Urinary bladder (tissue), 4 donors: Measurements from ENCODE around the gene ANAPC1. TPM values are rescaled to one million over a fixed set of nuclear protein-coding genes. Genes with fewer than 3 reads are reported as not detected.
"Not testable (repeated sequence)": the region's sequence is repeated elsewhere in the genome, so short reads cannot be mapped to it uniquely, and the experiment has no call there.

Source experiments
- DNase-seq: peaks from one replicate; pipeline ENCODE4 v3.0.0-alpha.2; 2015; ENCODE audit errors: extremely low spot score
- H3K27ac ChIP-seq: one replicate; pipeline ENCODE4 v1.5.1; 2013; ENCODE audit warnings: low read depth, mild to moderate bottlenecking, moderate library complexity
- H3K36me3 ChIP-seq: one replicate; pipeline ENCODE4 v1.6.1; 2013; ENCODE audit warnings: mild to moderate bottlenecking, moderate library complexity; ENCODE audit not compliant: insufficient read depth
- H3K4me1 ChIP-seq: one replicate; pipeline ENCODE4 v1.6.1; 2013; ENCODE audit warnings: mild to moderate bottlenecking, moderate library complexity; ENCODE audit not compliant: insufficient read depth
- H3K4me3 ChIP-seq: one replicate; pipeline ENCODE4 v1.5.1; 2013; ENCODE audit warnings: low read depth, low read length
- WGBS: extraction: QIAGEN DNeasy Blood & Tissue Kit; methylation state at CpG from one replicate; pipeline ENCODE4 v1.1.7; 2013; 5-methylcytosine and 5-hydroxymethylcytosine counted together
- polyA plus RNA-seq: library from polyadenylated mRNA; stranded (reverse); fragments of 200-250 nt; gene quantifications from one replicate; pipeline ENCODE4 v1.2.3, GENCODE V29; 2013
- total RNA-seq: library from RNA; depleted of rRNA; stranded (reverse); fragments of >200 nt; gene quantifications from one replicate; pipeline ENCODE4 v1.2.3, GENCODE V29; 2014
- donor health status: healthy with polysubstance abuse.
- donor health status: healthy.

ANAPC1 gene
- total and polyA plus RNA-seq, 2 donors, result 12.4 to 71.1 TPM

DNA sequence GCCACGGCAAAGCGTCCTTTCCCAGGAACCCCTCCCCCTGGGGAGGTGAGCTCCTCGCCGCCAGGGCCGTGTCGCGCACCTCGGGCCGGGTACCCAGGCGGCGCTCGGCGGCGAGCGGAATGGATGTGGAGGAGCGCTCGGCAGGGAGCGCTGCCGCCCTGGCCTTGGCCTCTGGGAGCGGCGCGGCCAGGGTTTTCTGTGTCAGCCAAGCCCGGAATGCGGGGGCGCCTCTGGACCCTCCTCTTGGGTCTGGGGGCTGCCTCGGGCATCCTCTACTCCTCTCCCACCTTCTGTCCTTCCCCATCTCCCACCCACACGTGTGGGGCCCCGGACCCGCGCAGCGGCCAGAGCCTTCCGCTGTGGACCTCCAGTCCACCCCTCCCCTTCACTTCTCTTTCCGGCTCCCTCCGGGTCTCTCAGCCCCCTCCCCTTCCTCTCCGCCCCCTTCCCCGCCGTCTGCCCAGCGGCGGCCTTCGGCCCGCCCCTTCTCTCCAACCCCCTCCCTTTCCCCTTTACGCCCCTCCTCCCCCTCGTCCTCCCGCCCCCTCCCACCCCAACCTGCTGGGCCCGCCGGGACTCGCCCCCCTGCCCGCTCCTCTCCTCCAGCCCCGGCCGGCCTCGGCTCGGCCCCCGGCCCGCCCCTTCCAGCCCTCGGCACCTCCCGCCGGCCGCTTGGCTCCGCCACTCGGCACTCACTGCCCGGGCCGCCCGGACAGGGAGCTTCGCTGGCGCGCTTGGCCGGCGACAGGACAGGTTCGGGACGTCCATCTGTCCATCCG lies 14.1 kb upstream of the ANAPC1 start, which contains the start of gene MERTK:
Gene MERTK (plus strand): TSS at position 684 of the 779 bp plus-strand sequence. CDS start 129 bp downstream, outside the sequence.
- H3K36me3 ChIP-seq, result no peaks in the 10 kb centered on the region
- peak within 1 kb of the TSS; percentile 80 for H3K27ac ChIP-seq
- peak; percentile 87 for DNase-seq
- H3K4me1 ChIP-seq, result no peaks in the 10 kb centered on the region
- under 1% methylated on average over 70 of the region's 71 CpGs for WGBS
- H3K4me3 ChIP-seq, result peak within 1 kb of the TSS; percentile 83

- Histone ChIP-seq H3K4me1 (no peaks in the 10 kb centered on the region), H3K27ac (no peak overlapping the region), H3K4me3 (peak overlapping the region; percentile 83), H3K36me3 (no peaks in the 10 kb centered on the region)
- DNase-seq, result no peak
- WGBS, result 4% methylated on average over 7 of the region's 7 CpGs
Observed at GRCh38 chr2:111897630-111897923, 13.6 kb upstream of the ANAPC1 start.

GRCh38 chr2:111896576-111896975 lies 12.6 kb upstream of the ANAPC1 start:
- H3K27ac ChIP-seq, result no peak overlapping the region
- no peaks in the 10 kb centered on the region for H3K4me1 ChIP-seq
- no peak for DNase-seq
- no peaks in the 10 kb centered on the region for H3K36me3 ChIP-seq
- WGBS, result 81% methylated on average over 6 of the region's 6 CpGs
- H3K4me3 ChIP-seq, result no peak overlapping the region

- Histone ChIP-seq H3K4me1 (no peaks in the 10 kb centered on the region), H3K36me3 (no peaks in the 10 kb centered on the region), H3K27ac (no peak overlapping the region), H3K4me3 (no peak overlapping the region)
- DNase-seq, result no peak
- 59% methylated on average over 3 of the region's 3 CpGs for WGBS
Observed at GRCh38 chr2:111896024-111896423, 12.0 kb upstream of the ANAPC1 start.

GRCh38 chr2:111884592-111884964 lies 585 bp upstream of the ANAPC1 start:
- WGBS, result 21% methylated on average over 11 of the region's 11 CpGs
- no peaks in the 10 kb centered on the region for H3K36me3 ChIP-seq
- peak overlapping the region; percentile 88 for H3K4me3 ChIP-seq
- no peaks in the 10 kb centered on the region for H3K4me1 ChIP-seq
- H3K27ac ChIP-seq, result no peak overlapping the region
- DNase-seq, result no peak

DNA sequence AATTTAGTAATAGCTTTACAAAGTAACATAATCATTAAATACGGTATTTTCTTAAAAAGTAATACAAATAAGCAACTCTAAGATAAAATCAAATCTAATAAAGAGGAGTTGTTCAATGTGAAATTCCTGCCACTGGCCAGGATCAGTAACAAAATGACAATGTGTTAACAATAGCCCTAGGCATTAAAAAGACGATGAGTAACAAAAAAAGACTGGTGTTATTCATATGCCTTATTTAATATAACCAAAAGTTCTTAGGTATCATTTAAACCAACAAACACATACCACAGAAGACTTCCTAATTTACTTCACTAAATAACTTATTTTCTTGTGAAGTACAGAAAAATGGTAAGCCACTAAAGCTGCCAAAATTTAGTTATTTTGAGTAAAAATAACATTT lies 11.2 kb downstream of the ANAPC1 start:
- H3K4me3 ChIP-seq, DNase-seq, H3K36me3 ChIP-seq, H3K4me1 ChIP-seq, H3K27ac ChIP-seq: not testable (repeated sequence)
- 83% methylated on average over 2 of the region's 2 CpGs for WGBS

DNA sequence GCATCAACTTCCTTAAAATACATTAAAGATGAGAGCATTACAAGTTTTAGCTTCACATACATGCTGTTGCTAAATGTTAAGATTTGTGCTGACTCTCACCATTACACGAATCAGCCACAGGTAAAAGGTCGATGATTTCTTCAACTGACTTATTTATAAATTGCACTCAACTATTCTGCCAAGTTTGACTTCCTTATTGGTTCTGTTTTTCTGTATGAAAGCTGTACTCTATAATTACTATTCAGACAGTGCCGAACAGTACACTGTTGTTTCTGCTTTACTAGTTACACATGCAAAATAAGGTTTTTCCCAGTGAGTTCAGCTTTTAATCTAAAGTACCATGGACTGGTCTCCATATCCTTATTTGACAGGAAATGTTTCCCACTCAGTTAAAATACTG lies 18.9 kb downstream of the ANAPC1 start:
- not testable (repeated sequence) for H3K36me3 ChIP-seq, H3K4me3 ChIP-seq, H3K27ac ChIP-seq, DNase-seq, H3K4me1 ChIP-seq
- 64% methylated on average over 2 of the region's 3 CpGs for WGBS

DNA sequence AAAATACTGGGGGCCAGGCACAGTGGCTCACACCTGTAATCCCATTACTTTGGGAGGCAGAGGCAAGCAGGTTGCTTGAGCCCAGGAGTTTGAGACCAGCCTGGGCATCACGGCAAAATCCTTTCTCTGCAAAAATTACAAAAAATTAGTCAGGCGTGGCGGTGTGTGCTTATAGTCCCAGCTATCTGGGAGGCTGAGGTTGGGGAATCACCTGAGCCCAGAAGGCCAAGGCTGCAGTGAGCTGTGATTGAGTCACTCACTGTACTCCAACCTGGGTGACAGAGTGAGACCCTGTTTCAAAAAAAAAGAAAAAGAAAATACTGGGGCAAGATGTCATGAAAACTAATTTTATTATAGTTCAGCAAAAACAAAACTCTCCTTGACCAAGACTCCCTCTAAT lies 24.0 kb downstream of the ANAPC1 start:
- H3K36me3 ChIP-seq, DNase-seq: not testable (repeated sequence)

GRCh38 chr2:111852544-111852943 lies 31.4 kb downstream of the ANAPC1 start:
- 78% methylated on average over 3 of the region's 3 CpGs for WGBS
- not testable (repeated sequence) for DNase-seq, H3K27ac ChIP-seq, H3K36me3 ChIP-seq, H3K4me1 ChIP-seq, H3K4me3 ChIP-seq

More for the DNA sequence above, 24.0 kb downstream of the ANAPC1 start:
- H3K27ac ChIP-seq, H3K4me3 ChIP-seq, H3K4me1 ChIP-seq: not testable (repeated sequence)
- WGBS, result 64% methylated on average over 3 of the region's 3 CpGs

DNA sequence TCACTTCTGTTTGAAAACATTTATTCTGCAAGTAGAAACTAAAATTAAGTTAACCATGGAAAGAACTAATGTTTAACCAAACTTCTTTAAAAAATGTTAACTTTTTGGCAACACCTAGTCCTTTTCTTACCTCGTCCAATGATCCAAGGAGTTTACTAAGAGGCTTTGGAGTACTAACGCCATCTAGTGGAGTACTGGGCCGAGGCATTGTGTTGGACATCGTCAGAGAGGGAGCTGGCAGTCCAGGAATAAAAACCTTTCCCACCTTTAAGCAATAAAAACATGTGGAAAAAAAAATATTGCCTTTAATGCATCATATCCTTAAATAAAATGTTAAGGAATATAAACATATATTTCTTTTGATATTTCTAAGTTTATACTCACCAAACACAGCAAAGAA lies 33.3 kb downstream of the ANAPC1 start:
- H3K27ac ChIP-seq, H3K4me3 ChIP-seq, H3K4me1 ChIP-seq, DNase-seq, H3K36me3 ChIP-seq: not testable (repeated sequence)
- 17% methylated on average over 4 of the region's 4 CpGs for WGBS

GRCh38 chr2:111839625-111840282 lies 44.2 kb downstream of the ANAPC1 start:
- not testable (repeated sequence) for H3K27ac ChIP-seq, H3K4me3 ChIP-seq, DNase-seq, H3K4me1 ChIP-seq, H3K36me3 ChIP-seq
- 41% methylated on average over 3 of the region's 3 CpGs for WGBS

DNA sequence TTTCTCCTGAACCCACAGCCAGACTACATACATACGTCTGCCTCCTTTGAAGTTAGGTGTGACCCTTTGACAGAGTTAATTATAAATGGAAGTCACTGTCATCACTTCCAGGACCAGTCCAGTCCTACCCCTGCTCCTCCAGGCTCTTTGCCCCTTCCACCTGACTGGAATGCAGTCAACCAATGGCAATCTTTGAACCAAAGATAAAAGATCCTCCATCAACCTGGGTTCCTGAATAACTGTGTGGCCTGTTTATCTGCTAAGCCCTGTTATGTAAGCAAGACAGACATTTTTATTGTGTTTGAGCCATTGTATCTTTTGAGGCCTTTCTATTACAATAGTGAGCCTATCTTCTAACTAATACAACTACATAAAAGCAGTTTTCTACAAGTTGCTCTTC lies 45.0 kb downstream of the ANAPC1 start:
- not testable (repeated sequence) for H3K4me1 ChIP-seq, H3K4me3 ChIP-seq, DNase-seq, H3K27ac ChIP-seq, H3K36me3 ChIP-seq
- 53% methylated on average over 1 of the region's 1 CpG for WGBS

DNA sequence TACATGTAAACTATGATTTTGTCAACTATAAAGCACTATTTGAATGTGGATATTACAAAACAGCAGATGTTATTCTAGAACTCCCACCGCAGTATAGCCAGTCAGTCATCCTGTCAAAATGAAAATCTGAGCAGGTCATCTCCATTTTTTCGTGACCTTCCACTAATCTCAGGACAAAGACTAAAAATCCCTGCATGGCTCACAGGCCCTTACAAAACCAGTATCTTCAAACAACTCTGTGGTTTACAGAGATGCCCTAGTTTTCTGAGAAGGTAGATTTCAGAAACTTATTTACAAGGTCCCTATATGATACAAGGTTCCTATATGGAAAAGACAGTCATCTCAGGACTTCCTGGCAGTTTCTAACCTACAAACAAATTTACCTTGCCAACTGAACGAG lies 49.8 kb downstream of the ANAPC1 start:
- H3K27ac ChIP-seq, H3K4me1 ChIP-seq, H3K36me3 ChIP-seq, DNase-seq, H3K4me3 ChIP-seq: not testable (repeated sequence)
- 95% methylated on average over 3 of the region's 3 CpGs for WGBS

DNA sequence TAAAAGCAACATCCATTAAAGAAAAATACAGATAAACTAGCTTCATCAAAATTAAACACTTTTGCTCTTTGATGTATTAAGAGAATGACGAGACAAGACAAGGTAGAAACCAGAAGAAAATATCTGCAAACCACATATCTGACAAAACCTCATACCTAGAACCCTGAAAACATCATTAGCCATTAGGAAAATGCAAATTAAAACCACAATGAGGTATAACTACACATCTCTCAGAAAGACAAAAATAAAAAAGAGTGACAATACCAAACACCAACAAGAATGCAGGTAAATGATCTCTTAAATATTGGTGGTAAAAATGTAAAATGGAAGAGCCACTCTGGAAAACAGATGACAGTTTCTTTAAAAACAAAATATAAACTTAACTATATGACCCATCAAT lies 53.5 kb downstream of the ANAPC1 start:
- H3K36me3 ChIP-seq, H3K4me1 ChIP-seq, DNase-seq, H3K27ac ChIP-seq, H3K4me3 ChIP-seq: not testable (repeated sequence)
- 93% methylated on average over 1 of the region's 1 CpG for WGBS
